OCI-LY7 (cell line): ENCODE results near the gene TCP11L2. TPM values are rescaled to one million over a fixed set of nuclear protein-coding genes. Genes with fewer than 3 reads are reported as not detected.

Experiments
- BruUV-seq: library from RNA; stranded (reverse); fragments of 400-500 nt; replicated peaks from 2 replicates; lab custom pipeline; 2021; lab: Mats Ljungman, UMichigan
- CTCF ChIA-PET: fragments of 300-600 bp; sonication (Branson Sonifier 250); formaldehyde crosslinking; loops from one replicate; lab custom pipeline; 2022; ENCODE audit warnings: antibody characterized with exemption; ENCODE audit not compliant: unreplicated experiment; lab: Charles Lee
- POLR2A ChIA-PET: fragments of 300-600 bp; sonication (Branson Sonifier 250); formaldehyde crosslinking; loops from one replicate; lab custom pipeline; 2022; ENCODE audit warnings: antibody characterized with exemption; lab: Charles Lee
- DNase-seq: peaks from one replicate; pipeline ENCODE4 v3.0.0-alpha.2; 2015; ENCODE audit warnings: low spot score
- H2AFZ ChIP-seq: fragments of 200-600 bp; sonication (generic), shearing (Covaris generic); 2 replicates; pipeline ENCODE4 v1.6.1; 2014; ENCODE audit warnings: mild to moderate bottlenecking, antibody characterized with exemption, low read length, moderate library complexity
- H3K27ac ChIP-seq: fragments of 200-600 bp; sonication (generic); 2 replicates; pipeline ENCODE4 v1.5.1; 2014; ENCODE audit warnings: mixed run types, low read depth, mild to moderate bottlenecking, moderate library complexity, low read length, inconsistent platforms; ENCODE audit not compliant: poor library complexity, severe bottlenecking
- H3K36me3 ChIP-seq: fragments of 200-600 bp; sonication (generic); 2 replicates; pipeline ENCODE4 v1.6.1; 2014; ENCODE audit warnings: mild to moderate bottlenecking, antibody characterized with exemption, low read length, moderate library complexity, mixed read lengths; ENCODE audit not compliant: insufficient read depth
- H3K4me1 ChIP-seq: fragments of 200-600 bp; sonication (generic); 2 replicates; pipeline ENCODE4 v1.5.1; 2014; ENCODE audit warnings: mild to moderate bottlenecking, low read length; ENCODE audit not compliant: insufficient read depth, poor library complexity, severe bottlenecking
- H3K4me2 ChIP-seq: fragments of 200-600 bp; sonication (generic); 2 replicates; pipeline ENCODE4 v1.6.1; 2014; ENCODE audit warnings: mild to moderate bottlenecking, low read length
- H3K4me3 ChIP-seq: fragments of 200-600 bp; sonication (generic); 2 replicates; pipeline ENCODE4 v1.5.1; 2014; ENCODE audit warnings: mild to moderate bottlenecking, low read depth, low read length; ENCODE audit not compliant: poor library complexity, severe bottlenecking
- H3K79me2 ChIP-seq: fragments of 200-600 bp; sonication (generic); 2 replicates; pipeline ENCODE4 v1.6.1; 2016; ENCODE audit warnings: low read depth, mild to moderate bottlenecking, low read length, moderate library complexity, mixed read lengths; ENCODE audit not compliant: insufficient read depth
- H3K9me2 ChIP-seq: fragments of 200-600 bp; sonication (generic); 2 replicates; pipeline ENCODE4 v1.6.1; 2016; ENCODE audit warnings: mild to moderate bottlenecking, low read length, mixed read lengths; ENCODE audit not compliant: insufficient read depth
- H3K9me3 ChIP-seq: fragments of 200-600 bp; sonication (generic); 2 replicates; pipeline ENCODE4 v1.6.1; 2014; ENCODE audit warnings: mild to moderate bottlenecking, mixed run types, low read length, mixed read lengths
- H4K20me1 ChIP-seq: fragments of 200-600 bp; sonication (generic); 2 replicates; pipeline ENCODE4 v1.6.1; 2014; ENCODE audit warnings: mild to moderate bottlenecking, antibody characterized with exemption, low read length, moderate library complexity, mixed read lengths; ENCODE audit not compliant: insufficient read depth
- CTCF ChIP-seq: fragments of 200-600 bp; sonication (generic); conservative IDR thresholded peaks from 2 replicates; pipeline ENCODE4 v1.5.1; 2014; ENCODE audit warnings: mild to moderate bottlenecking, antibody characterized with exemption, low read length, moderate library complexity, mixed read lengths
- EZH2phosphoT487 ChIP-seq: fragments of 200-600 bp; sonication (generic); IDR thresholded peaks from 2 replicates; pipeline ENCODE4 v1.6.1; 2018; ENCODE audit warnings: low read depth, borderline replicate concordance, mild to moderate bottlenecking, mixed run types, antibody characterized with exemption, low read length, moderate library complexity, mixed read lengths
- intact Hi-C: fragments of 100-400 bp; cut with micrococcal nuclease; formaldehyde crosslinking; loops from one replicate; pipeline ENCODE4 v1.10.0; 2022; ENCODE audit not compliant: unreplicated experiment
- total RNA-seq, 2 experiments: library from RNA; depleted of rRNA in 1 of 2; stranded (reverse); fragments of >200 nt in 1 of 2; shearing (Covaris generic) in 1 of 2; gene quantifications; 2 replicates each; pipeline ENCODE4 v1.2.3, GENCODE V29; 2014 to 2022

Gene TCP11L2
- total RNA-seq, 2 experiments from 2014 or later = 1.8 to 9.8 TPM

- ChIA-PET POLR2A (interaction anchor here (1.1 to 1.4 kb wide), 2 partner anchors 9 to 24 kb away, joined by 4 to 6 read pairs; no protein-coding TSS in a partner anchor), CTCF (no interaction called here)
- Histone ChIP-seq H2AFZ (no peak overlapping the region), H3K4me3 (no peak overlapping the region), H3K36me3 (no peaks in the 10 kb centered on the region), H3K4me2 (no peak overlapping the region), H3K4me1 (peaks cover 31% of the 10 kb centered on the region), H4K20me1 (no peaks in the 10 kb centered on the region), H3K9me2 (no peaks in the 10 kb centered on the region), H3K9me3 (no peaks in the 10 kb centered on the region), H3K27ac (no peak overlapping the region), H3K79me2 (no peaks in the 10 kb centered on the region)
- TF ChIP-seq EZH2phosphoT487 = no peak
- TF ChIP-seq CTCF = no peak
- intact Hi-C loops = no loop called here
- DNase-seq = no peak
- no TSS peak for BruUV-seq
These were observed 6.1 kb downstream of the TCP11L2 start for GRCh38 chr12:106308611-106309010.

GRCh38 chr12:106309671-106310505, 7.4 kb downstream of the TCP11L2 start:
- Histone ChIP-seq H4K20me1 (no peaks in the 10 kb centered on the region), H3K4me1 (peaks cover 21% of the 10 kb centered on the region)
- TF ChIP-seq EZH2phosphoT487 = no peak
- TF ChIP-seq CTCF = no peak

GRCh38 chr12:106310687-106311086, 8.2 kb downstream of the TCP11L2 start:
- no TSS peak for BruUV-seq
- Histone ChIP-seq H3K27ac (no peak overlapping the region), H3K4me2 (no peak overlapping the region), H3K4me1 (peaks cover 21% of the 10 kb centered on the region), H3K9me3 (no peaks in the 10 kb centered on the region), H3K4me3 (no peak overlapping the region), H3K36me3 (no peaks in the 10 kb centered on the region), H3K79me2 (no peaks in the 10 kb centered on the region), H4K20me1 (no peaks in the 10 kb centered on the region), H3K9me2 (no peaks in the 10 kb centered on the region), H2AFZ (no peak overlapping the region)
- intact Hi-C loops = no loop called here
- DNase-seq = no peak
- ChIA-PET CTCF (no interaction called here), POLR2A (interaction anchor here (0.6 to 0.8 kb wide), 2 partner anchors 16 to 208 kb away, joined by 3 to 4 read pairs; no protein-coding TSS in a partner anchor)
- TF ChIP-seq CTCF = no peak
- TF ChIP-seq EZH2phosphoT487 = no peak

More at GRCh38 chr12:106309671-106310505, 7.4 kb downstream of the TCP11L2 start:
- BruUV-seq = no TSS peak
- ChIA-PET POLR2A (interaction anchor here (0.6 to 0.9 kb wide), 3 partner anchors 17 to 207 kb away, joined by 3 to 4 read pairs (median 3); no protein-coding TSS in a partner anchor), CTCF (no interaction called here)
- H3K4me3 ChIP-seq = no peak overlapping the region
- H3K9me3 ChIP-seq = no peaks in the 10 kb centered on the region
- no peaks in the 10 kb centered on the region for H3K9me2 ChIP-seq
- H3K27ac ChIP-seq = no peak overlapping the region
- H3K4me2 ChIP-seq = no peak overlapping the region
- intact Hi-C loops = no loop called here
- no peaks in the 10 kb centered on the region for H3K79me2 ChIP-seq
- H3K36me3 ChIP-seq = no peaks in the 10 kb centered on the region
- no peak for DNase-seq
- H2AFZ ChIP-seq = no peak overlapping the region
